Measurements from ENCODE around the gene CRIP1.

GRCh38 chr14:105536051-105536450 is 49.4 kb downstream of the CRIP1 start:
- TF ChIP-seq CTCF (IDR thresholded peaks at IDR 0.05; ENCODE audit: extremely low read depth in 1 of 2, insufficient read depth in 1 of 2, low read depth in 1 of 2, low read length in 2 of 2): no peak
- no peak for TF ChIP-seq POLR2AphosphoS5 (IDR thresholded peaks at IDR 0.05; ENCODE audit: insufficient read depth, low read depth, low read length)
- no peak for TF ChIP-seq POLR2A (IDR thresholded peaks at IDR 0.05; ENCODE audit: low read depth, low read length)
- no peak for TF ChIP-seq EZH2 (IDR thresholded peaks at IDR 0.05; ENCODE audit: borderline replicate concordance, low read depth, low read length, severe bottlenecking)
- TF ChIP-seq, protein P1, sequence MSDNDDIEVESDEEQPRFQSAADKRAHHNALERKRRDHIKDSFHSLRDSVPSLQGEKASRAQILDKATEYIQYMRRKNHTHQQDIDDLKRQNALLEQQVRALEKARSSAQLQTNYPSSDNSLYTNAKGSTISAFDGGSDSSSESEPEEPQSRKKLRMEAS (IDR thresholded peaks at IDR 0.05; ENCODE audit: insufficient read depth, insufficient read length): no peak
- TF ChIP-seq MYC (IDR thresholded peaks at IDR 0.05; ENCODE audit: low read depth, low read length): no peak
- TF ChIP-seq FOS (IDR thresholded peaks at IDR 0.05; ENCODE audit: borderline replicate concordance, insufficient read depth, low read length): no peak
- TF ChIP-seq JUN (IDR thresholded peaks at IDR 0.05; ENCODE audit: borderline replicate concordance, insufficient read depth, insufficient read length, low read depth): no peak

Measured in endothelial cell of umbilical vein (primary cell).